Activated CD8-positive, alpha-beta memory T cell treated with anti-CD3 and anti-CD28 coated beads, Interleukin-2, amount 50 U/mL, for 24 hours (primary cell): ENCODE data around the gene OR13J1.
A peak's percentile ranks its signal among the peaks of the same experiment; 100 is the strongest.

ENCODE experiments used
- DNase-seq: peaks from one replicate; pipeline ENCODE4 v3.0.0-alpha.2; 2020; ENCODE audit errors: extremely low read depth

OR13J1 gene

GRCh38 chr9:35834260-35835215, 35.7 kb downstream of the OR13J1 start:
- DNase-seq: no peak

DNA sequence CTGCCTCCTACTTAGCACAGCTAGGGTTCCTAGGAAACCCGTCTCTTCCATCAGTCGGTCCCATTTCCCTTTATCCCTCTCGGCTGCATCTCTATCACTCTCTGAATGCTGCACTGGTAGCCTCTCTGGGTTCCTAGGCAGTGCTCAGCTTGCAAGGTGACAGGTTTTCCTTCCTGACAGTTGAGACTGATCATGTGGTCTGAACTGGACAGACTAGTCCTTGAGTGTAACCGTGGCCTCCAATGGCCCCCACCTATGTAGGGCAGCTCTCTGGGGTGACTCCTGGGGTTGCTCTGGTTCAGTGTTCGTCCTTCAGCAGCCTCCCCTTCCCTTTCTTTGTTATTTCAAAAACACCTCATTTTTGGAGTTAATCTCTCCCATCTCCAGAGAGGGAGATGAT, 37.4 kb downstream of the OR13J1 start:
- DNase-seq: no peak

GRCh38 chr9:35831040-35831439, 39.2 kb downstream of the OR13J1 start:
- no peak for DNase-seq

- DNase-seq: no peak
Observed at GRCh38 chr9:35829764-35830096, 40.5 kb downstream of the OR13J1 start.

- peak; percentile 83 for DNase-seq
Observed at GRCh38 chr9:35829084-35829763, 41.0 kb downstream of the OR13J1 start, which contains the start of gene TMEM8B. Gene TMEM8B (plus strand): TSS chr9:35829228. CDS start chr9:35829448, 220 bp downstream.

DNA sequence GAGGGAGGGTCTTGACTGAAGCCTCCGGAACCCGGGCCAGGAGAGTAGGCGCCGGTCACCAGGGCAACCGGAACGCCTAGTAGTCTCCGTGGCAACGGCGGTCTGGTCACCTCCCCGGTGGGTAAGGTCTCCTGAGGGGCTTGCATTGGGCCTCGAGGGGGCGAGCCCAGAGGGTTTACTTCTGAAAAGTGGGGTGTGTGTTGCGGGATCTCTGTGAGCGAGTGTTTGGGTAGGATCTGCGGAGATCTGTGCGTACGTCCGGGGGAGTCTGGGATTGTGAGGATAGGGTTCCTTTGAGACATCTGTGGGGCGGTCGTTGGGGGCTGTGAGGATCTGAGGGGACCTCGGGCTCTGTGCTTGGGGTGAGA, 41.5 kb downstream of the OR13J1 start, which contains the start of gene FAM221B:
Gene FAM221B, minus strand, starts transcription at position 17 of the 368 bp plus-strand sequence. CDS start 2,571 bp downstream, outside the sequence.
- DNase-seq: no peak

DNA sequence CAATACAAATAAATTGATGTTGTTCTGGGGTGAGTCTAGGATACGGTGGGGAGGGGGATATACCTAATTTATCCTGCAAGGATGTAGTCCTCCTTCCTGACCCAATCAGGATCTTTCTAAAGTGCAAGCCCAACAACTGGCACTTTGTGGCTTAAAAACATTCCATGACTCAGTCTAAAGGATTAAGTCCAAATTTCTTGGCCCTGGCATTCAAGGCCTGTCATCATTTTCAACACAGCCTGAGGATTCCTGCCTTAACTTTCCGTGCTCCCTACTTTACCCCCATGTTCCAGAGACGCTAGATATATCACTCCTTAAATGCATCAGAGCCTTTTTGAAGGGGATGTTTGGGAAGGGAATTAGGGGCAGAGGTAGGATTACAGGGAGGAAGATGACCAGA, 42.7 kb downstream of the OR13J1 start:
- no peak for DNase-seq

- DNase-seq: no peak
Observed at GRCh38 chr9:35826071-35826701, 44.0 kb downstream of the OR13J1 start.

GRCh38 chr9:35822926-35823325, 47.3 kb downstream of the OR13J1 start:
- DNase-seq: no peak

GRCh38 chr9:35820076-35820475, 50.1 kb downstream of the OR13J1 start:
- no peak for DNase-seq
